Activated CD8-positive, alpha-beta T cell treated with anti-CD3 and anti-CD28 coated beads for 36 hours (primary cell): ENCODE results near the gene FAM78B. TPM values are rescaled to one million over a fixed set of nuclear protein-coding genes. Genes with fewer than 3 reads are reported as not detected.

Experiments
- ATAC-seq: fragments of 200-7000 bp; cut with Tn5 transposase; one replicate; pipeline ENCODE4 v1.10.0; 2021; ENCODE audit warnings: mild to moderate bottlenecking, moderate library complexity
- CTCF ChIA-PET: fragments of 350-600 bp; sonication (Branson Sonifier 250); formaldehyde crosslinking; loops from one replicate; lab custom pipeline; 2021; ENCODE audit warnings: antibody characterized with exemption; lab: Charles Lee
- POLR2A ChIA-PET: fragments of 350-600 bp; sonication (Branson Sonifier 250); formaldehyde crosslinking; loops from one replicate; lab custom pipeline; 2021; ENCODE audit warnings: antibody characterized with exemption; lab: Charles Lee
- DNase-seq: peaks from one replicate; pipeline ENCODE4 v3.0.0-alpha.2; 2020
- H3K27ac Mint-ChIP-seq: one replicate; pipeline ENCODE4 v1.8.0; 2021; ENCODE audit warnings: mild to moderate bottlenecking, mixed read lengths
- H3K27me3 Mint-ChIP-seq: one replicate; pipeline ENCODE4 v1.8.0; 2021; ENCODE audit warnings: mixed read lengths
- H3K36me3 Mint-ChIP-seq: one replicate; pipeline ENCODE4 v1.8.0; 2021; ENCODE audit warnings: low read depth, mixed read lengths
- H3K4me1 Mint-ChIP-seq: one replicate; pipeline ENCODE4 v1.8.0; 2021; ENCODE audit warnings: low read depth, mixed read lengths
- H3K4me3 Mint-ChIP-seq: one replicate; pipeline ENCODE4 v1.8.0; 2021; ENCODE audit warnings: mild to moderate bottlenecking, moderate library complexity, mixed read lengths
- H3K9me3 Mint-ChIP-seq: one replicate; pipeline ENCODE4 v1.8.0; 2021; ENCODE audit warnings: mixed read lengths
- CTCF ChIP-seq: fragments of 200-600 bp; IDR thresholded peaks from one replicate; pipeline ENCODE4 v1.8.0; 2022; ENCODE audit warnings: antibody characterized with exemption, mild to moderate bottlenecking
- intact Hi-C: fragments of 100-400 bp; cut with micrococcal nuclease; formaldehyde crosslinking; loops from one replicate; pipeline ENCODE4 v1.10.0; 2022
- total RNA-seq, 2 experiments: library from RNA; stranded (reverse); gene quantifications; one replicate each; pipeline ENCODE4 v1.2.3, GENCODE V29; 2021

The FAM78B gene
- total RNA-seq, 2 experiments from 2014 or later = 0.20 TPM; not detected in 1

GRCh38 chr1:166082601-166083000 lies 84.2 kb downstream of the FAM78B start:
- POLR2A ChIA-PET = no interaction called here
- Mint-ChIP-seq H3K9me3 (no peaks in the 10 kb centered on the region), H3K27me3 (no peaks in the 10 kb centered on the region), H3K4me3 (no peak overlapping the region), H3K36me3 (no peaks in the 10 kb centered on the region), H3K4me1 (peaks cover 3% of the 10 kb centered on the region), H3K27ac (no peak overlapping the region)
- DNase-seq (no peak), ATAC-seq (no peak)
- intact Hi-C loops = no loop called here
- no peak for TF ChIP-seq CTCF
- CTCF ChIA-PET = no interaction called here

- no peak for ATAC-seq
These were observed 85.6 kb downstream of the FAM78B start for GRCh38 chr1:166080967-166081870.

GRCh38 chr1:166080277-166080966 lies 86.4 kb downstream of the FAM78B start:
- no peaks in the 10 kb centered on the region for H3K9me3 Mint-ChIP-seq
- DNase-seq (no peak), ATAC-seq (peak; percentile 20)
- intact Hi-C loops = no loop called here
- no peaks in the 10 kb centered on the region for H3K36me3 Mint-ChIP-seq
- H3K4me3 Mint-ChIP-seq = no peak overlapping the region
- H3K27ac Mint-ChIP-seq = no peak overlapping the region
- no peak for TF ChIP-seq CTCF
- CTCF ChIA-PET = no interaction called here
- no peaks in the 10 kb centered on the region for H3K27me3 Mint-ChIP-seq
- POLR2A ChIA-PET = no interaction called here
- H3K4me1 Mint-ChIP-seq = peaks cover 3% of the 10 kb centered on the region

More at GRCh38 chr1:166080967-166081870, 85.6 kb downstream of the FAM78B start:
- no peak overlapping the region for H3K27ac Mint-ChIP-seq
- CTCF ChIA-PET = no interaction called here
- POLR2A ChIA-PET = interaction anchor here (0.7 kb wide), 1 partner anchor 926 kb away, joined by 3 read pairs; no protein-coding TSS in a partner anchor
- H3K27me3 Mint-ChIP-seq = no peaks in the 10 kb centered on the region
- no peak for TF ChIP-seq CTCF
- DNase-seq = peak; percentile 14
- H3K4me3 Mint-ChIP-seq = no peak overlapping the region
- no peaks in the 10 kb centered on the region for H3K9me3 Mint-ChIP-seq
- peaks cover 3% of the 10 kb centered on the region for H3K4me1 Mint-ChIP-seq
- intact Hi-C loops = no loop called here
- no peaks in the 10 kb centered on the region for H3K36me3 Mint-ChIP-seq

- Mint-ChIP-seq H3K4me3 (no peak overlapping the region), H3K4me1 (peaks cover 3% of the 10 kb centered on the region), H3K27ac (no peak overlapping the region), H3K27me3 (no peaks in the 10 kb centered on the region), H3K36me3 (no peaks in the 10 kb centered on the region), H3K9me3 (no peaks in the 10 kb centered on the region)
- ChIA-PET POLR2A (no interaction called here), CTCF (no interaction called here)
- DNase-seq (no peak), ATAC-seq (no peak)
- intact Hi-C loops = no loop called here
- TF ChIP-seq CTCF = no peak
These were observed 87.5 kb downstream of the FAM78B start for GRCh38 chr1:166079276-166079675.

- intact Hi-C loops = no loop called here
These were observed 93.3 kb downstream of the FAM78B start for GRCh38 chr1:166073489-166073888.

More at GRCh38 chr1:166073489-166073888, 93.3 kb downstream of the FAM78B start:
- Mint-ChIP-seq H3K27ac (no peak overlapping the region), H3K4me1 (no peaks in the 10 kb centered on the region), H3K9me3 (no peaks in the 10 kb centered on the region), H3K36me3 (no peaks in the 10 kb centered on the region), H3K27me3 (no peaks in the 10 kb centered on the region), H3K4me3 (no peak overlapping the region)
- ATAC-seq (no peak), DNase-seq (no peak)
- no peak for TF ChIP-seq CTCF
- CTCF ChIA-PET = no interaction called here
- POLR2A ChIA-PET = no interaction called here
